Lower leg skin (tissue), 4 donors: Measurements from ENCODE around the gene TRPM3. TPM values are rescaled to one million over a fixed set of nuclear protein-coding genes. Genes with fewer than 3 reads are reported as not detected.

ENCODE experiments used
- DNase-seq, 2 donors: peaks; one replicate each; pipeline ENCODE4 v3.0.0-alpha.2; 2019; ENCODE audit warnings: low spot score in 2 of 2
- H3K4me3 ChIP-seq: fragments of 200-600 bp; sonication (generic); 2 replicates; pipeline ENCODE4 v1.5.1; 2017; ENCODE audit warnings: mild to moderate bottlenecking, low read depth; ENCODE audit not compliant: poor library complexity, severe bottlenecking
- CTCF ChIP-seq, 3 donors: fragments of 450-650 bp; IDR thresholded peaks; one replicate each; pipeline ENCODE4 v1.5.1; 2016; ENCODE audit warnings: antibody characterized with exemption in 3 of 3, mild to moderate bottlenecking in 3 of 3, moderate library complexity in 2 of 3
- POLR2A ChIP-seq, 2 donors: fragments of 450-650 bp; IDR thresholded peaks; one replicate each; pipeline ENCODE4 v1.6.1; 2016 to 2017; ENCODE audit warnings: antibody characterized with exemption in 2 of 2, mild to moderate bottlenecking in 1 of 2, moderate library complexity in 1 of 2
- WGBS, 2 donors: methylation state at CpG; one replicate each; pipeline ENCODE4 v1.1.5; 2018; 5-methylcytosine and 5-hydroxymethylcytosine counted together
- intact Hi-C: fragments of 100-400 bp; cut with DNase I; formaldehyde crosslinking; loops from one replicate; pipeline ENCODE4 v1.15.0; 2023; ENCODE audit warnings: low total_unique reads
- total RNA-seq, 4 donors: library from RNA; depleted of rRNA; stranded (reverse); fragments of >200 nt; gene quantifications; one replicate each; pipeline ENCODE4 v1.1.0, GENCODE V29; 2016

Gene TRPM3
- total RNA-seq, 4 donors from 2014 or later, result 0.10 to 0.29 TPM; not detected in 2

- H3K4me3 ChIP-seq, result no peak overlapping the region
- no peak for TF ChIP-seq CTCF (IDR thresholded peaks at IDR 0.05)
- 81 to 92% methylated on average over 3 of the region's 3 CpGs for WGBS, 2 donors
- DNase-seq, result no peak
- intact Hi-C loops, result no loop called here
Observed at GRCh38 chr9:71010258-71010657, 111.2 kb downstream of the TRPM3 start.

- DNase-seq, result no peak
- TF ChIP-seq POLR2A (IDR thresholded peaks at IDR 0.05) (no peak), CTCF (IDR thresholded peaks at IDR 0.05) (no peak)
- no peak overlapping the region for H3K4me3 ChIP-seq
- intact Hi-C loops, result no loop called here
- WGBS, 2 donors, result 86 to 88% methylated on average over 2 of the region's 2 CpGs
Observed at GRCh38 chr9:71005456-71005855, 116.0 kb downstream of the TRPM3 start.

- intact Hi-C loops, result no loop called here
- 96% methylated on average over 4 of the region's 4 CpGs for WGBS, 2 donors
- TF ChIP-seq POLR2A (IDR thresholded peaks at IDR 0.05) (no peak), CTCF (IDR thresholded peaks at IDR 0.05) (no peak)
- no peak for DNase-seq
- no peak overlapping the region for H3K4me3 ChIP-seq
Observed at GRCh38 chr9:71004196-71004595, 117.2 kb downstream of the TRPM3 start.

GRCh38 chr9:71003346-71003745 is 118.1 kb downstream of the TRPM3 start:
- 96% methylated on average over 4 of the region's 4 CpGs for WGBS, 2 donors
- TF ChIP-seq POLR2A (IDR thresholded peaks at IDR 0.05) (no peak), CTCF (IDR thresholded peaks at IDR 0.05) (no peak)
- DNase-seq, result no peak
- H3K4me3 ChIP-seq, result no peak overlapping the region
- intact Hi-C loops, result no loop called here

GRCh38 chr9:71001780-71002386 is 119.5 kb downstream of the TRPM3 start:
- WGBS, 2 donors, result 70 to 84% methylated on average over 5 of the region's 5 CpGs
- intact Hi-C loops, result no loop called here
- TF ChIP-seq POLR2A (IDR thresholded peaks at IDR 0.05), result no peak
- no peak for TF ChIP-seq CTCF (IDR thresholded peaks at IDR 0.05)
- DNase-seq, result no peak
- no peak overlapping the region for H3K4me3 ChIP-seq

- H3K4me3 ChIP-seq, result no peak overlapping the region
- intact Hi-C loops, result loop anchor here (10.0 kb wide), 1 partner anchor 364 kb away; no protein-coding TSS in a partner anchor
- no peak for TF ChIP-seq POLR2A (IDR thresholded peaks at IDR 0.05)
- TF ChIP-seq CTCF (IDR thresholded peaks at IDR 0.05), result no peak
- no peak for DNase-seq
- 70 to 79% methylated on average over 1 of the region's 1 CpG for WGBS, 2 donors
Observed at GRCh38 chr9:70998962-70999361, 122.5 kb downstream of the TRPM3 start.
